GM12875 (cell line): Measurements from ENCODE around the gene HELB.

Source experiments
- H3K4me3 ChIP-seq: one replicate; pipeline ENCODE4 v1.5.1; 2011; ENCODE audit warnings: low read depth, low read length, control low read depth
- TF ChIP-seq, protein P1 (sequence below): IDR thresholded peaks from 2 replicates; pipeline ENCODE4 v1.5.1; 2011; ENCODE audit warnings: low read depth, mild to moderate bottlenecking, control low read depth, inconsistent platforms, low read length, moderate library complexity, borderline replicate concordance; ENCODE audit not compliant: insufficient read depth

The HELB gene

DNA sequence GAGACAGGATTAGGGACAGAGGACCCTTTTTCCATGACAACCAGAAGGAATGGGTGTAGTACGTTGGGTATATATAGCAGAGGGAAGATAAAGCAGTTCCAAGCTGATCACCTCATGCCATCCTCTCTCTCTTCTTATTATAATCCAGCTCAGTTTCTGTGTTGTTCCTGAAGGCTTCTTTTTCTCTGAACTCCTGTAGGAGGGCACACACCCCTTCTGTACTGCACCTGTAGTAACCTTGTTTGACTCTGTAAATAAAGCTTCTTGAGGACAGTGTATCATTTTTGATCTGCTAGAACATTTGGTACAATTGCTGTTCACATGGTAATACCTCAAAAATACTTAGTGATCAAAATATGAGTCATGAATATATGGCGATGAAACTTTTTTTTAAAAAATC lies 33.5 kb downstream of the HELB start:
- H3K4me3 ChIP-seq: no peak overlapping the region
- TF ChIP-seq, protein P1, sequence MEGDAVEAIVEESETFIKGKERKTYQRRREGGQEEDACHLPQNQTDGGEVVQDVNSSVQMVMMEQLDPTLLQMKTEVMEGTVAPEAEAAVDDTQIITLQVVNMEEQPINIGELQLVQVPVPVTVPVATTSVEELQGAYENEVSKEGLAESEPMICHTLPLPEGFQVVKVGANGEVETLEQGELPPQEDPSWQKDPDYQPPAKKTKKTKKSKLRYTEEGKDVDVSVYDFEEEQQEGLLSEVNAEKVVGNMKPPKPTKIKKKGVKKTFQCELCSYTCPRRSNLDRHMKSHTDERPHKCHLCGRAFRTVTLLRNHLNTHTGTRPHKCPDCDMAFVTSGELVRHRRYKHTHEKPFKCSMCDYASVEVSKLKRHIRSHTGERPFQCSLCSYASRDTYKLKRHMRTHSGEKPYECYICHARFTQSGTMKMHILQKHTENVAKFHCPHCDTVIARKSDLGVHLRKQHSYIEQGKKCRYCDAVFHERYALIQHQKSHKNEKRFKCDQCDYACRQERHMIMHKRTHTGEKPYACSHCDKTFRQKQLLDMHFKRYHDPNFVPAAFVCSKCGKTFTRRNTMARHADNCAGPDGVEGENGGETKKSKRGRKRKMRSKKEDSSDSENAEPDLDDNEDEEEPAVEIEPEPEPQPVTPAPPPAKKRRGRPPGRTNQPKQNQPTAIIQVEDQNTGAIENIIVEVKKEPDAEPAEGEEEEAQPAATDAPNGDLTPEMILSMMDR: no peak

DNA sequence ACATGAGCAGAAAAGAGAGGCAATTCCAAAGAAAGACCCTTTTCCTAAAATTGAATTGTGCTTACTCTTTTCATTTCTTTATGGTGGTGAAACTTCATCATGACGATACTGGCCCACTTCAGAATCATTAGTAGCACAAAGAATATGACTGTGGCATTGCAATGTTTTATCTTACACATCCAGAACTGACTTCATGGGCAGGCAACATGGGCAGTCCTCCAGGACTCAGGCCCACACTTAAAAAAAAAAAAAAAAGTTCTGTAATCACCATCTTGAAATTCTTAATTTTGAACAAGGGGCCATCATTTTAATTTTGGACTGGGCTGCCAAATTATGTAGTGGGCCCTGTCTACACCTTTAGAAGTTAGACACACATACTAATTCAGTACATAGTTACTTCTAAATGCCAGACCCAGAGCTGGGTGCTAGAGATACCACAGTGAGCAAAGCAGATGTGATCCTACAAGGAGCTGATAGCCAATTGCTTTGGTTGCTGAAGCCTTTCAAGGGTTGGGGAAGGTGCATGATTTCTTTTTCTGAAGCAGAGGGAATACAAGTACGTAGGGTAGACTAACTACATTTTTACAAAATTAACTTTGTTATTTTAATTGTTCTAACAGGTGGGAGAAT lies 35.2 kb downstream of the HELB start:
- no peak overlapping the region for H3K4me3 ChIP-seq
- TF ChIP-seq, protein P1: no peak

DNA sequence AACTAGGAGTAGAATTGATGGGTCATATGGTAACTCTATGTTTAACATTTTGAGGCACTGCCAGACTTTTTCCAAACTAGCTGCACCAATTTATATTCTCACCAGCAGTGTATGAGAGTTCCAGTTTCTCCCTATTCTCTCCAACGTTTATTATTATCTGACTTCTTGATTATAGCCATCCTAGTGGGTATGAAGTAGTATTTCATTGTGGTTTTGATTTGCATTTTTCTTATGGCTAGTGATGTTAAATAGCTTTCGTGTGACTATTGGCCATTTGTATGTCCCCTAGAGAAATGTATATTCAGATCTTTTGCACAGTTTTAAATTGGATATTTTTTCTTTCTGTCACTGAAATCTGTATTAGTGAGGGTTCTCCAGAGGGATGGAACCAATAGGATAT lies 37.8 kb downstream of the HELB start:
- TF ChIP-seq, protein P1: no peak
- no peak overlapping the region for H3K4me3 ChIP-seq

DNA sequence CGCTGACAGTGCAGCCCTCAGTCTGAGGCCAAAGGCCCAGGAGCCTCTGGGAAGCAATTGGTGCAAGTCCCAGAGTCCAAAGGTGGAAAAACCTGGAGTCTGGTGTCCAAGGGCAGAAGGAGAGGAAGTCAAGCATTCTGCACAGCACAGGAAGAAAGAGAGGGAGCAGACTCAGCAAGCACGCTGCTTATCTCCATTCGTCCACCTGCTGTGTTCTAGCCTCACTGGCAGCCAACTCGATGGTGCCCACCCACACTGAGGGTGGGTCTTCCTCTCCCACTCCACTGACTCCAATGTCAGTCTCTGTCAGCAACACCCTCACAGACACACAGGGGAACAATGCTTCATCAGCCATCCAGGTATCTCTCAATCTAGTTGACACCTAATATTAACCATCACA lies 38.8 kb downstream of the HELB start:
- TF ChIP-seq, protein P1: no peak
- no peak overlapping the region for H3K4me3 ChIP-seq

DNA sequence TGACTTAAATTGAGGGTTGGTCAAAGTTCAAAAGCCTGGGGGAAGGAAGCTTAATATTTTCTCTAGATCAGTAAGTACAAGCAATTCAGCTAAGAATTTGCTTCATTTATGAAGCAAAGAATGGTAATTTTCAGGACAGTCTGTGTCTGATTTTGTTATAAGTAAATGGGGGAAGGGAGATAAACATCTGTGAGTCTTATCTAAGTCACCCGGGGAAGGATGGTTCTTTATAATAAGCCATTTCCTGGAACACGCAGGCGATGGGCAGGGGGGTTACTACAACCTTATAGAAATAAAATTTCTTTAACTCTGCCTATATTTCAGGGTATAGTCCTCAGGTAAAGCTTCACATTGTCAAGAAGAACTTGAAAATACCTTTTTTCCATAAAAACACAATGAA lies 42.9 kb downstream of the HELB start:
- TF ChIP-seq, protein P1: no peak
- H3K4me3 ChIP-seq: no peak overlapping the region

DNA sequence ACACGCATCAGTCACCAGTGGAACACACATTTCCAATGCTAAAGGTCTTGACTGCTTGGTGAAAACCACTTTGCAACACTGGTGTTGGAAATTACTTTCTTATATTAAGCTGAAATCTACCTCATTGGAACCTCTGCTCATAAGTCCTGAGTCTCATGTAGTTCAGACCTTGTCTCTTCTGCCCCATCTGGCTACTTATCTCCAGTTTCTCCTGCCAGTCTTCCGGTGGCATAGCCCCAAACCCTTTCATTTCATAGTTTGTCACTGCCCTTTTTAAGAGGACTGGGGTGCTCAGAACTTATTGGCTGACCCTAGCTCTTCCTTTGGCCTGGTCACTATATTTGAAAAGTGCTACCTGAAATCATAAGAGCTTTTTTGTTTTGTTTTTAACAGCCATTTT lies 43.7 kb downstream of the HELB start:
- TF ChIP-seq, protein P1: no peak
- H3K4me3 ChIP-seq: no peak overlapping the region

DNA sequence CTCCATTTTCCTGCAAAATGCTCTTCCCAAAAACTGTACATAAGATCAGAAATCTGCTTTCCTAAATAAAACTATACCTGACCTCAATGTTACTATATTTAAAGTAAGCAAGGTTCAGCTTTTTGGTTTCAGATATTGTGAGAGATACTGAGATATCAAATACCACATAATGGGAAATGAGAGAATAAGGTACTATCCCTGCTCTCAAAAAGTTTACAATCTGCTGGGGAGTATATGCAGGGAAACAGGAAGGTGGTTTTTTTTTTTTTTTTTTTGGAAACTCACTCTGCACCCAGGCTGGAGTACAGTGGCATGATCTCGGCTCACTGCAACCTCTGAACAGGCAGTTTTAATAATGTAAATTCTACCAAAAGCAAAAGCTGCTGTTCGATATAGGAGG lies 49.0 kb downstream of the HELB start:
- TF ChIP-seq, protein P1: no peak
- H3K4me3 ChIP-seq: no peak overlapping the region
